ENCODE measurements around the gene IFNA8. TPM values are rescaled to one million over a fixed set of nuclear protein-coding genes. Genes with fewer than 3 reads are reported as not detected.

Gene IFNA8
- total and polyA plus RNA-seq, 2 of the 8 experiments (the other 6 are each of a cell fraction or from before 2014, with no cell fraction given): not detected

- Histone ChIP-seq H3K4me3 (ENCODE audit: extremely low read depth in 1 of 4, insufficient read depth in 2 of 4, low read depth in 3 of 4, low read length in 4 of 4) (no peak overlapping the region), H3K4me1 (replicated peaks in 1 of 4; ENCODE audit: control insufficient read depth in 3 of 4, insufficient read depth in 4 of 4, low read length in 3 of 4) (no peaks in the 10 kb centered on the region), H3K27ac (ENCODE audit: low read depth, low read length) (no peak overlapping the region), H2BK20ac (ENCODE audit: low read length) (no peak overlapping the region), H4K91ac (replicated peaks; ENCODE audit: insufficient read length, low read length) (no peak overlapping the region), H3K4me2 (ENCODE audit: insufficient read depth in 1 of 2, low read depth in 2 of 2, low read length in 2 of 2) (no peak overlapping the region), H4K5ac (ENCODE audit: insufficient read length, low read depth, low read length) (no peak overlapping the region), H2AK5ac (ENCODE audit: low read depth, low read length) (no peak overlapping the region), H3K36me3 (ENCODE audit: control insufficient read depth in 2 of 4, insufficient read depth in 4 of 4, low read length in 3 of 4) (no peaks in the 10 kb centered on the region), H4K8ac (ENCODE audit: extremely low read depth, insufficient read depth, low read length) (no peak overlapping the region), H3K9ac (replicated peaks in 1 of 4; ENCODE audit: extremely low read depth in 1 of 4, low read depth in 3 of 4, low read length in 3 of 4) (no peak overlapping the region), H2BK120ac (replicated peaks; ENCODE audit: low read depth, low read length) (no peak overlapping the region), H3K14ac (ENCODE audit: insufficient read length) (no peak overlapping the region), H3K9me3 (ENCODE audit: insufficient read depth in 2 of 2, low read depth in 1 of 2, low read length in 1 of 2) (no peaks in the 10 kb centered on the region), H3K23ac (ENCODE audit: insufficient read length) (no peak overlapping the region), H3K27me3 (replicated peaks in 1 of 4; ENCODE audit: control insufficient read depth in 3 of 4, extremely low read depth in 1 of 4, insufficient read depth in 3 of 4, low read length in 3 of 4) (peaks cover 0 to 16% (median 13%) of the 10 kb centered on the region in 4 experiments; a peak in 5 of 7 replicates), H3K4ac (replicated peaks; ENCODE audit: insufficient read length, low read depth, low read length) (no peak overlapping the region), H3K79me1 (ENCODE audit: low read depth, low read length) (no peaks in the 10 kb centered on the region), H3K18ac (ENCODE audit: extremely low read depth, low read length) (no peak overlapping the region), H3K79me2 (ENCODE audit: control insufficient read depth in 1 of 2, insufficient read depth in 2 of 2, low read length in 2 of 2) (no peaks in the 10 kb centered on the region), H2AFZ (ENCODE audit: low read length) (no peak overlapping the region), H2BK15ac (ENCODE audit: low read length) (no peak overlapping the region), H2BK12ac (ENCODE audit: low read depth, low read length) (no peak overlapping the region), H4K20me1 (replicated peaks in 1 of 2; ENCODE audit: control insufficient read depth in 1 of 2, insufficient read depth in 2 of 2, low read length in 2 of 2) (no peaks in the 10 kb centered on the region), H2BK5ac (ENCODE audit: low read depth, low read length) (no peak overlapping the region), H3K56ac (replicated peaks; ENCODE audit: insufficient read length, low read depth, low read length) (no peak overlapping the region), H3K23me2 (ENCODE audit: low read depth, low read length) (no peaks in the 10 kb centered on the region)
- CTCF ChIA-PET (ENCODE audit: partially characterized antibody): interaction anchor here (1.0 to 2.3 kb wide), 4 partner anchors 12 to 305 kb away, joined by 3 to 9 read pairs (median 6); no protein-coding TSS in a partner anchor
- DNase-seq (ENCODE audit: low read depth in 1 of 2, low spot score in 2 of 2): no peak
- no peak for FAIRE-seq
- 85% methylated on average over 3 of the region's 3 CpGs; no CpG with 5 or more reads in 1 of the 2 experiments for WGBS, 2 experiments (ENCODE audit: extremely low coverage in 1 of 2, insufficient coverage in 1 of 2, insufficient read length in 1 of 2, insufficient replicate concordance in 2 of 2, low coverage in 1 of 2, low lambda C conversion rate in 2 of 2, missing lambda C conversion rate in 1 of 2)
- TF ChIP-seq RFX5 (IDR thresholded peaks at IDR 0.05; ENCODE audit: borderline replicate concordance, low read depth, low read length): no peak
- no peak for TF ChIP-seq CTBP2 (IDR thresholded peaks at IDR 0.05; ENCODE audit: borderline replicate concordance, insufficient read depth, insufficient read length, low read length)
- TF ChIP-seq CEBPB (IDR thresholded peaks at IDR 0.05; ENCODE audit: low read depth, low read length): no peak
- no peak for TF ChIP-seq PHF8 (conservative IDR thresholded peaks at IDR 0.05; ENCODE audit: low read depth, low read length)
- TF ChIP-seq POLR2A (IDR thresholded peaks at IDR 0.05; ENCODE audit: control extremely low read depth in 1 of 2, low read depth in 2 of 2, low read length in 2 of 2): no peak
- no peak for TF ChIP-seq CHD2 (IDR thresholded peaks at IDR 0.05; ENCODE audit: low read length)
- no peak for TF ChIP-seq HDAC6 (IDR thresholded peaks at IDR 0.05; ENCODE audit: low read depth, low read length)
- no peak for TF ChIP-seq E2F6 (IDR thresholded peaks at IDR 0.05)
- no peak for TF ChIP-seq BCL11A (IDR thresholded peaks at IDR 0.05; ENCODE audit: low read depth in 2 of 2, low read length in 2 of 2)
- no peak for TF ChIP-seq TEAD4 (IDR thresholded peaks at IDR 0.05; ENCODE audit: low read depth, low read length)
- no peak for TF ChIP-seq CBX8 (IDR thresholded peaks at IDR 0.05; ENCODE audit: borderline replicate concordance, low read depth, low read length)
- TF ChIP-seq SP1 (IDR thresholded peaks at IDR 0.05; ENCODE audit: low read depth, low read length): no peak
- no peak for TF ChIP-seq CBX5 (IDR thresholded peaks at IDR 0.05; ENCODE audit: low read depth, low read length)
- POLR2A ChIA-PET (ENCODE audit: partially characterized antibody): no interaction called here
Observed at GRCh38 chr9:21404146-21404545, 4.8 kb upstream of the IFNA8 start.

All from H1 (cell line).